ENCODE results near the gene ZBTB21. TPM values are rescaled to one million over a fixed set of nuclear protein-coding genes. Genes with fewer than 3 reads are reported as not detected.

ZBTB21 gene
- total and polyA plus RNA-seq, 9 of the 15 experiments (the other 6 are each of a cell fraction or from before 2014, with no cell fraction given), result 2.2 to 15.2 (median 8.7) TPM

- TF ChIP-seq NCOA2 (IDR thresholded peaks at IDR 0.05; ENCODE audit: partially characterized antibody in 2 of 2), result no peak
- TF ChIP-seq LEF1 (IDR thresholded peaks at IDR 0.05), result 0 out of 2 replicates have a peak, but pooled peaks have one; percentile 17
- peak; percentile 71; the same call in 1 of the 2 replicates for TF ChIP-seq ZEB2 (IDR thresholded peaks at IDR 0.05)
- no peak for TF ChIP-seq ILK (tag; IDR thresholded peaks at IDR 0.05; ENCODE audit: borderline replicate concordance, low read depth)
- TF ChIP-seq REST (IDR thresholded peaks at IDR 0.05; ENCODE audit: borderline replicate concordance), result peak; percentile 40; the same call in 1 of the 2 replicates
- no peak for TF ChIP-seq REST (CRISPR knock-in tag; IDR thresholded peaks at IDR 0.05; ENCODE audit: low read depth)
- peak; percentile 80 for TF ChIP-seq JUND (IDR thresholded peaks at IDR 0.05; ENCODE audit: borderline replicate concordance, low read depth, low read length)
- TF ChIP-seq JUND (tag; IDR thresholded peaks at IDR 0.05; ENCODE audit: borderline replicate concordance, low read depth, low read length), result no peak; the same call in 2 of the 3 replicates
- no peak for TF ChIP-seq HCFC1 (IDR thresholded peaks at IDR 0.05; ENCODE audit: low read depth, low read length)
- TF ChIP-seq CREM (IDR thresholded peaks at IDR 0.05; ENCODE audit: low read depth), result 0 out of 2 replicates have a peak, but pooled peaks have one; percentile 20
- no peak for TF ChIP-seq MEF2A (IDR thresholded peaks at IDR 0.05; ENCODE audit: control insufficient read depth, low read depth, low read length)
- TF ChIP-seq GATA2 (CRISPR knock-in tag; IDR thresholded peaks at IDR 0.05), result peak; percentile 71
- 0 out of 2 replicates have a peak, but pooled peaks have one; percentile 27 for TF ChIP-seq POLR2AphosphoS5 (IDR thresholded peaks at IDR 0.05; ENCODE audit: control insufficient read depth, insufficient read depth, low read depth, low read length)
- peak; percentile 71 to 74 for TF ChIP-seq KDM1A (IDR thresholded peaks at IDR 0.05)
- peak; percentile 43 for TF ChIP-seq DACH1 (IDR thresholded peaks at IDR 0.05; ENCODE audit: partially characterized antibody)
- TF ChIP-seq TAF15 (IDR thresholded peaks at IDR 0.05; ENCODE audit: low read depth, low read length), result no peak
- peak; percentile 62 for TF ChIP-seq TCF3 (CRISPR knock-in tag; IDR thresholded peaks at IDR 0.05)
- TF ChIP-seq CXXC5 (CRISPR knock-in tag; IDR thresholded peaks at IDR 0.05), result 0 out of 2 replicates have a peak, but pooled peaks have one; percentile 17
- TF ChIP-seq JUN (IDR thresholded peaks at IDR 0.05; ENCODE audit: borderline replicate concordance, low read depth, low read length), result peak; percentile 46; the same call in 1 of the 2 replicates
- no peak for TF ChIP-seq JUN (CRISPR knock-in tag; IDR thresholded peaks at IDR 0.05; ENCODE audit: borderline replicate concordance)
- peak; percentile 83 for TF ChIP-seq CBFA2T3 (IDR thresholded peaks at IDR 0.05)
- TF ChIP-seq RBM17 (IDR thresholded peaks at IDR 0.05; ENCODE audit: borderline replicate concordance, low read depth, low read length), result no peak
These were observed 52.0 kb downstream of the ZBTB21 start (continued) for GRCh38 chr21:41957991-41958766.

Data from K562 (cell line).